Left ventricle myocardium inferior (tissue), 1 donor: ENCODE measurements around the gene PTEN. TPM values are rescaled to one million over a fixed set of nuclear protein-coding genes. Genes with fewer than 3 reads are reported as not detected.

Source experiments
- DNase-seq: peaks from one replicate; pipeline ENCODE4 v3.0.0-alpha.2; 2020
- H3K27ac ChIP-seq: fragments of 200-600 bp; replicated peaks from 2 replicates; pipeline ENCODE4 v1.8.0; 2021
- H3K27me3 ChIP-seq: fragments of 200-600 bp; 2 replicates; pipeline ENCODE4 v1.8.0; 2021; ENCODE audit warnings: low read depth
- H3K36me3 ChIP-seq: fragments of 200-600 bp; 2 replicates; pipeline ENCODE4 v1.8.0; 2021
- H3K4me1 ChIP-seq: fragments of 200-600 bp; 2 replicates; pipeline ENCODE4 v1.8.0; 2021
- H3K4me3 ChIP-seq: fragments of 200-600 bp; 2 replicates; pipeline ENCODE4 v1.8.0; 2021; ENCODE audit warnings: mild to moderate bottlenecking, moderate library complexity
- H3K9me3 ChIP-seq: fragments of 200-600 bp; replicated peaks from 2 replicates; pipeline ENCODE4 v1.8.0; 2021
- CTCF ChIP-seq: fragments of 200-600 bp; IDR thresholded peaks from 2 replicates; pipeline ENCODE4 v1.8.0; 2021; ENCODE audit warnings: antibody characterized with exemption, mild to moderate bottlenecking, borderline replicate concordance
- intact Hi-C: fragments of 100-400 bp; cut with micrococcal nuclease; formaldehyde crosslinking; loops from one replicate; pipeline ENCODE4 v1.11.0; 2022
- total RNA-seq: library from RNA; stranded (reverse); fragmentation: NEBNext Ultra II Directional; extraction: Animal tissue kit (Norgen Biotek cat#: 25700); gene quantifications from one replicate; pipeline ENCODE4 v1.2.1, GENCODE V29; 2021
- donor health status: DM: no; HTN: yes; CAD: no; lungs with severe emphysema.

The PTEN gene
- total RNA-seq, 1 donor from 2014 or later = 49.9 TPM

DNA sequence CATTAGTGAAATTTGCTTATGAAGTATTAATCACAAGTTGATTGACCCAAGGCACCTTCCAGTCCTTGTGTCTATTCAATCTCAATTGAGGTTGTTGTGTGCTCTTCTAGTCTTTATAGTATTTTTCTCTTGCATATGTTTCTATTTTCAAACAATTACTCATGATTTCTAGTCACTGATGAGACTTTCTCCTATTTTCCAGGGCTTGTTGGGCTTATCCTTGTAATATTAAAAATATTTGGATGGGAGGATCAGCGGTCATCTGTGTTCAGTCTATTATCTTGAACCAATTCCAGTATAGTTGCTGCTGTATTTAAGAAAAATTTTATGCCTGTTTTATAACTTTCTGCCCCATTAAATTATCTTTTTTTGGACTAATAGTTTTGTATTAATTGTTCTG lies 154.4 kb downstream of the PTEN start:
- no peak overlapping the region for H3K27ac ChIP-seq
- TF ChIP-seq CTCF = no peak

GRCh38 chr10:88019753-88020152 lies 156.3 kb downstream of the PTEN start:
- no peak for TF ChIP-seq CTCF
- no peaks in the 10 kb centered on the region for H3K9me3 ChIP-seq
- no peaks in the 10 kb centered on the region for H3K4me1 ChIP-seq
- H3K4me3 ChIP-seq = no peak overlapping the region
- intact Hi-C loops = no loop called here
- no peak overlapping the region for H3K27ac ChIP-seq
- no peaks in the 10 kb centered on the region for H3K27me3 ChIP-seq
- DNase-seq = no peak
- H3K36me3 ChIP-seq = no peaks in the 10 kb centered on the region

More for the DNA sequence above, 154.4 kb downstream of the PTEN start:
- H3K4me3 ChIP-seq = no peak overlapping the region
- intact Hi-C loops = no loop called here
- no peaks in the 10 kb centered on the region for H3K9me3 ChIP-seq
- H3K4me1 ChIP-seq = no peaks in the 10 kb centered on the region
- H3K36me3 ChIP-seq = no peaks in the 10 kb centered on the region
- H3K27me3 ChIP-seq = no peaks in the 10 kb centered on the region
- DNase-seq = no peak

Other genes with a start within 250 kb of the PTEN start
- gene PAPSS2, start 203.7 kb upstream of the PTEN start, total RNA-seq = 10.6 TPM
- 93.2 TPM for gene ATAD1, start 45.4 kb upstream of the PTEN start, total RNA-seq
- 0.19 TPM for gene KLLN, start 92 bp upstream of the PTEN start, total RNA-seq